CD4-positive, CD25-positive, alpha-beta regulatory T cell (primary cell): ENCODE measurements around the gene DUOX1. TPM values are rescaled to one million over a fixed set of nuclear protein-coding genes. Genes with fewer than 3 reads are reported as not detected.
A peak's percentile ranks its signal among the peaks of the same experiment; 100 is the strongest.

ENCODE experiments used
- ATAC-seq, 2 donors: fragments of 150-1000 bp; cut with Tn5 transposase; one replicate each; pipeline ENCODE4 v1.10.0; 2021; ENCODE audit warnings: low read depth in 2 of 2, moderate number of reproducible peaks in 2 of 2, moderate library complexity in 1 of 2
- DNase-seq, 3 donors: peaks; one replicate each; pipeline versions ENCODE4 v3.0.0 to v3.0.0-alpha.2; 2012 to 2022; ENCODE audit warnings: mixed read lengths in 1 of 3
- H3K27ac ChIP-seq: one replicate; pipeline ENCODE4 v1.7.0; 2013; ENCODE audit warnings: mild to moderate bottlenecking, low read length; ENCODE audit not compliant: insufficient read depth, poor library complexity, severe bottlenecking
- H3K27me3 ChIP-seq: one replicate; pipeline ENCODE4 v1.7.0; 2013; ENCODE audit warnings: low read length; ENCODE audit not compliant: control insufficient read depth, insufficient read depth
- H3K36me3 ChIP-seq: one replicate; pipeline ENCODE4 v1.7.0; 2013; ENCODE audit warnings: mild to moderate bottlenecking, low read length, moderate library complexity; ENCODE audit not compliant: control insufficient read depth, insufficient read depth
- H3K4me1 ChIP-seq: 2 replicates; pipeline ENCODE4 v1.7.0; 2013; ENCODE audit warnings: mild to moderate bottlenecking, low read length; ENCODE audit not compliant: insufficient read depth, control insufficient read depth, poor library complexity, severe bottlenecking
- H3K4me3 ChIP-seq: one replicate; pipeline ENCODE4 v1.7.0; 2013; ENCODE audit warnings: low read depth, mild to moderate bottlenecking, low read length, moderate library complexity
- H3K9me3 ChIP-seq, 2 experiments: 1 replicate in 1 of 2; 2 replicates in 1 of 2; pipeline ENCODE4 v1.7.0; 2013; ENCODE audit warnings: low read length in 2 of 2, mild to moderate bottlenecking in 1 of 2, moderate library complexity in 1 of 2; ENCODE audit not compliant: control insufficient read depth in 2 of 2
- H3K27ac Mint-ChIP-seq, 3 donors: one replicate each; pipeline ENCODE4 v1.8.0; 2020 to 2022; ENCODE audit warnings: mild to moderate bottlenecking in 3 of 3, mixed read lengths in 3 of 3, moderate library complexity in 2 of 3
- H3K27me3 Mint-ChIP-seq: one replicate; pipeline ENCODE4 v1.8.0; 2022; ENCODE audit warnings: mild to moderate bottlenecking, mixed read lengths
- H3K36me3 Mint-ChIP-seq: one replicate; pipeline ENCODE4 v1.8.0; 2020; ENCODE audit warnings: mixed read lengths
- H3K4me1 Mint-ChIP-seq, 4 donors: one replicate each; pipeline ENCODE4 v1.8.0; 2020 to 2022; ENCODE audit warnings: mixed read lengths in 4 of 4, mild to moderate bottlenecking in 1 of 4
- H3K4me3 Mint-ChIP-seq, 4 donors: one replicate each; pipeline ENCODE4 v1.8.0; 2020 to 2022; ENCODE audit warnings: mild to moderate bottlenecking in 4 of 4, mixed read lengths in 4 of 4, moderate library complexity in 3 of 4
- H3K9me3 Mint-ChIP-seq, 7 donors: one replicate each; pipeline ENCODE4 v1.8.0; 2020 to 2022; ENCODE audit warnings: mixed read lengths in 7 of 7, mild to moderate bottlenecking in 3 of 7, moderate library complexity in 2 of 7
- polyA plus RNA-seq, 4 donors: library from polyadenylated mRNA; unstranded; fragments of 300-500 nt; fragmentation: Illumina TruSeq; gene quantifications; one replicate each; pipeline ENCODE4 v1.2.3, GENCODE V29; 2021
- total RNA-seq: library from RNA; stranded (reverse); gene quantifications from one replicate; pipeline ENCODE4 v1.2.3, GENCODE V29; 2022

DUOX1 gene
- total and polyA plus RNA-seq, 5 donors from 2014 or later: 0.72 to 1.6 (median 1.2) TPM; not detected in 1

- Histone ChIP-seq H3K9me3 (no peaks in the 10 kb centered on the region), H3K4me3 (no peak overlapping the region), H3K27me3 (no peaks in the 10 kb centered on the region), H3K36me3 (no peaks in the 10 kb centered on the region), H3K4me1 (peaks cover 18% of the 10 kb centered on the region), H3K27ac (no peak overlapping the region)
- Mint-ChIP-seq H3K4me3 (peak overlapping the region in 2 of 4 donors; percentile 61 to 69), H3K9me3 (no peaks in the 10 kb centered on the region), H3K36me3 (no peaks in the 10 kb centered on the region), H3K4me1 (peaks cover 0 to 16% (median 5%) of the 10 kb centered on the region in 4 donors), H3K27me3 (no peaks in the 10 kb centered on the region), H3K27ac (peak overlapping the region in 1 of 3 donors; percentile 20)
- ATAC-seq (no peak), DNase-seq (no peak)
Measured at GRCh38 chr15:45169608-45170480, 40.0 kb downstream of the DUOX1 start.

DNA sequence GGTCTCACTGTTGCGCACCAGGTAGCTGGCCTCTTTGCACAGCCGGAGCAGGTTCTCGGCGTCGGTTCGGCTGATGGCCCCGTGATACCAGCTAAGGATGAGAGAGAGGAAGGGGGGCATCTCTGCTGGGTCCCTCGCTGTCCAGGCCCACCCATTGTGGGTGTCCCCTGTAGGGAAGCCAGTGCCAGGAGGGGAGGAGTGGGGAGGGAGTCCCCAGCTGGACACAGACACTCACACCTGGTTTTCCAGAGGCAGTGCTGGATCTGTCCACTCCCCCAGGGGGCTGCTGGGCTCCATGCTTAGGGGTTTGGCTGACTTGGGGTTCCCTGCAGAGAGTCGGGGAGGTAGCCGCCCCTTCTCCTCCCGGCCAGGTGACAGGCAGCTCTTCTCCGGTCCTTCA is 42.1 kb downstream of the DUOX1 start:
- Histone ChIP-seq H3K4me3 (no peak overlapping the region), H3K27ac (no peak overlapping the region), H3K4me1 (peaks cover 4% of the 10 kb centered on the region), H3K27me3 (no peaks in the 10 kb centered on the region), H3K9me3 (no peaks in the 10 kb centered on the region), H3K36me3 (no peaks in the 10 kb centered on the region)
- H3K27me3 Mint-ChIP-seq: no peaks in the 10 kb centered on the region
- no peaks in the 10 kb centered on the region for H3K36me3 Mint-ChIP-seq
- no peak for DNase-seq
- no peak overlapping the region for H3K27ac Mint-ChIP-seq
- no peaks in the 10 kb centered on the region for H3K9me3 Mint-ChIP-seq
- H3K4me1 Mint-ChIP-seq: no peaks in the 10 kb centered on the region
- no peak overlapping the region for H3K4me3 Mint-ChIP-seq
- no peak for ATAC-seq

DNA sequence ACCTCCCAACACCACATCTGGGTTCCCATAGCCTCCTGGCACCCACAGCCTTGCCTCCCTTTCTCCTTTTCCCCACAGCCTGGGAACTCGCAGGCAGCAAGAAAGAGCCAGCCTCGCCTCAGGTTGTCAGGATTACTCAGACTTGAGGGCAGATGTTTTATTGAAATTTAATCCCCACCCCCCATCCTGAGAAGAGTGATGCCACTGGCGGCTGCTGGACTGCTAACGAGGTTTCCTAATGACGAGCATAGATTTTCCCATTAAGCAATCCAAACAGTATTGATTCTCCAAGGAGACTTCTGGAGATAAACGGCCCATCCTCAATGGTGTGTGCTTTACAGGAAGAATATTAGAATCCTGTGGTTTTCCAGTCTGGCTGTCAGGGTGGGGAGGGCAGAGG is 44.3 kb downstream of the DUOX1 start:
- no peaks in the 10 kb centered on the region for H3K27me3 Mint-ChIP-seq
- H3K9me3 ChIP-seq: no peaks in the 10 kb centered on the region
- H3K36me3 ChIP-seq: no peaks in the 10 kb centered on the region
- no peaks in the 10 kb centered on the region for H3K9me3 Mint-ChIP-seq
- no peaks in the 10 kb centered on the region for H3K4me1 Mint-ChIP-seq
- no peak overlapping the region for H3K4me3 Mint-ChIP-seq
- H3K36me3 Mint-ChIP-seq: no peaks in the 10 kb centered on the region
- no peaks in the 10 kb centered on the region for H3K4me1 ChIP-seq
- ATAC-seq (no peak), DNase-seq (no peak)
- no peak overlapping the region for H3K27ac Mint-ChIP-seq
- no peak overlapping the region for H3K4me3 ChIP-seq
- H3K27ac ChIP-seq: no peak overlapping the region
- H3K27me3 ChIP-seq: no peaks in the 10 kb centered on the region

- Histone ChIP-seq H3K27ac (no peak overlapping the region), H3K9me3 (no peaks in the 10 kb centered on the region), H3K4me1 (no peaks in the 10 kb centered on the region), H3K4me3 (no peak overlapping the region), H3K27me3 (no peaks in the 10 kb centered on the region), H3K36me3 (no peaks in the 10 kb centered on the region)
- Mint-ChIP-seq H3K36me3 (no peaks in the 10 kb centered on the region), H3K4me1 (no peaks in the 10 kb centered on the region), H3K27ac (no peak overlapping the region), H3K27me3 (no peaks in the 10 kb centered on the region), H3K4me3 (no peak overlapping the region), H3K9me3 (no peaks in the 10 kb centered on the region)
- DNase-seq (no peak), ATAC-seq (no peak)
Measured at GRCh38 chr15:45174577-45174976, 44.8 kb downstream of the DUOX1 start.

DNA sequence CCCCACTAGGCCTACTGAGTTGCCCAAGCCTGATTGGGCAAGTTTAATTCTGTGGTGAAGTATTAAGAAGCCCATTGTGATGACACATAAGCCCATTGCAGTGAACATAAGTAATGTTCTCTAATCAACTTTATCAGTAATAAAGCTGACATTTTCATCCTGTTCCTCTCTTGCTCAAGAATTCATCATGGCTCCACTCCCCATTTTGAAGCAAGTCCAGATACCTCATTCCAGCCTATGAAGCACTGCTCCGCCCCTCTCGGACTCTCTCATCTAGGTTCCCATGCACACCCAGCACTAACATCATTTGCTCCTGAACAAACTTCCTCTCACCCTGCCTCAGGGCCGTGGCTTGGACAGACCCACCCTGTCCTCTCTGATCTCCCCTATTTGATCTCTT is 47.5 kb downstream of the DUOX1 start:
- H3K27ac Mint-ChIP-seq: no peak overlapping the region
- H3K36me3 Mint-ChIP-seq: no peaks in the 10 kb centered on the region
- DNase-seq: no peak
- H3K27ac ChIP-seq: no peak overlapping the region
- H3K4me1 ChIP-seq: no peaks in the 10 kb centered on the region
- ATAC-seq: no peak
- no peaks in the 10 kb centered on the region for H3K36me3 ChIP-seq
- no peak overlapping the region for H3K4me3 ChIP-seq
- no peaks in the 10 kb centered on the region for H3K27me3 ChIP-seq
- H3K4me3 Mint-ChIP-seq: peak overlapping the region in 1 of 4 donors; percentile 18
- no peaks in the 10 kb centered on the region for H3K9me3 ChIP-seq
- no peaks in the 10 kb centered on the region for H3K27me3 Mint-ChIP-seq
- H3K9me3 Mint-ChIP-seq: no peaks in the 10 kb centered on the region
- H3K4me1 Mint-ChIP-seq: peaks cover 0 to 2% (median 0%) of the 10 kb centered on the region in 4 donors

GRCh38 chr15:45179221-45179985 is 49.6 kb downstream of the DUOX1 start:
- Mint-ChIP-seq H3K27ac (no peak overlapping the region), H3K27me3 (no peaks in the 10 kb centered on the region)
- no peaks in the 10 kb centered on the region for H3K9me3 ChIP-seq

DNA sequence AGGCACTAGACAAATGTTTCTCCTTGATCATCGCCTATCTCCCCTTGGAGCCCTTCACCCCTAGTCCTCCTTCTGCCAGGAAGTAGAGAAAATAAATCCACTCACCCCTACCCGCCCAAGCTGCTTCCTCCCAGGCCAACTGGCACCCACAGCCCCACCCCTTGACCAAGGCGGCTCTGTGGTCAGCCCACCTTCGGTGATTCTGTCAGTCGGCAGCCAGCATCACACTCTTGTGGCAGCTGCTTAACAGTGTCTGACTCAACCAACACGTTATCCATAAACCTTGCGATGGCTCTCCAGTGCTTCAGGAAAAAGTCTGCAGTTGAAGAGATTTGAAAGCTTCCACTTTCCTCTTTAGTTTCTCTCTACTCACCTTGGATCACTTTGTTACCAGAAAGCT is 50.4 kb downstream of the DUOX1 start:
- H3K27me3 Mint-ChIP-seq: no peaks in the 10 kb centered on the region
- no peaks in the 10 kb centered on the region for H3K9me3 ChIP-seq
- ATAC-seq: no peak
- H3K4me1 Mint-ChIP-seq: peaks cover 0 to 2% (median 0%) of the 10 kb centered on the region in 4 donors
- no peak overlapping the region for H3K27ac ChIP-seq
- H3K36me3 Mint-ChIP-seq: no peaks in the 10 kb centered on the region
- no peaks in the 10 kb centered on the region for H3K9me3 Mint-ChIP-seq
- no peaks in the 10 kb centered on the region for H3K4me1 ChIP-seq
- H3K27me3 ChIP-seq: no peaks in the 10 kb centered on the region
- H3K27ac Mint-ChIP-seq: no peak overlapping the region
- H3K4me3 ChIP-seq: no peak overlapping the region
- no peak overlapping the region for H3K4me3 Mint-ChIP-seq
- DNase-seq: no peak
- no peaks in the 10 kb centered on the region for H3K36me3 ChIP-seq

More at GRCh38 chr15:45179221-45179985, 49.6 kb downstream of the DUOX1 start:
- H3K4me1 Mint-ChIP-seq: peaks cover 0 to 2% (median 0%) of the 10 kb centered on the region in 4 donors
- Histone ChIP-seq H3K36me3 (no peaks in the 10 kb centered on the region), H3K4me1 (no peaks in the 10 kb centered on the region), H3K4me3 (no peak overlapping the region), H3K27ac (no peak overlapping the region), H3K27me3 (no peaks in the 10 kb centered on the region)
- H3K36me3 Mint-ChIP-seq: no peaks in the 10 kb centered on the region
- H3K9me3 Mint-ChIP-seq: no peaks in the 10 kb centered on the region
- no peak overlapping the region for H3K4me3 Mint-ChIP-seq
- ATAC-seq (peak in 1 of 2 donors; percentile 35), DNase-seq (peak; percentile 33 to 55 (median 47))
